ENCODE data around the gene AMHR2.

The AMHR2 gene

DNA sequence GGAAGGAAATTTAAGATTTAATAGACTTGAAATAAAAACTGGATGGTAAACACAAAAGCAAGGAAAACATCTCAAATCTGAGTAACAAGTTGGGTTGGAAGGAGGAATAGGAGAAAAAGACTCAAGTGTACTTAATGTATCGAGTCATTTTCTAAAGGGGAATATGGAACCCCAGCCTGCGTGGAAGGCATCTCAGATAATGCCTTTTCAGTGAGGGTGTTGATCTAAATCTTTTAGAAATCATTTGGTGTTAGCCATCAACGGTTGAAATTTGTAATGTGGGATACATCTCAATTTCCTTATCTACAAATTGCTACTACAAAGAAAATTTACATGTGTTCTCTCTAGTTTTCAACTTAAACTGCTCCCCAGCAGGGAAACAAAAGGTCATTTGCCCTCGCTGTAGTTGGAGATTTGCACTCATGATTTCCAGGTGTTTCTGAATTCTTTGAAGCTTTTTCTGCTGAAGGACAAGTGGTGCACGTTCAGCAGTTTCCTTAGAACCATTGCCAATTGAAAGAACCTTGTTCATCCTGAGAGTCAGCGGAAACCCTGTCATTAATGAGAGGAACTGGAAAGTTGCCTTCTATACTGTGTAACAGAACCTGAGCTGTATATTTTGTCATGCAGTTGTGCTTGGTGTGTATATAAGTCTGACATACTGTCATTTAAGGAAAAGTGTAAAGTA, 30.4 kb downstream of the AMHR2 start:
- no peak for DNase-seq

DNA sequence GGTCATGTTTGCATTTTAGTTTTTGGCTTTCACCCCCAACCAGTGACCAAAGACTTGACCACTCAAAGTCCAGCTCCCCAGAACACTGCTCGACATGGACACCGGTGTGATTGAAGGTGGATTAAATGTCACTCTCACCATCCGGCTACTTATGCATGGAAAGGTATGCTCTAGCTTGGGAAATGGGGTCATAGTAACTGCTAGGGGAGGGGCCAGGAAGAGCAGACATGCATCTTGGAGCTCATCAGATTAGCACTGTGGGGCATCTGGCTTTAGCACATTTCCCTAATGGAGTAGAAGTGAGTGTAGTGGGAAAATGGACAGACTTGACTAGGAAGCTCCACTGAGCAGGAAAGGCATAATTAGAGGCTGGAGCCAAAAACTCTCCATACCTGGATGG, 31.1 kb downstream of the AMHR2 start:
- no peak for DNase-seq

DNA sequence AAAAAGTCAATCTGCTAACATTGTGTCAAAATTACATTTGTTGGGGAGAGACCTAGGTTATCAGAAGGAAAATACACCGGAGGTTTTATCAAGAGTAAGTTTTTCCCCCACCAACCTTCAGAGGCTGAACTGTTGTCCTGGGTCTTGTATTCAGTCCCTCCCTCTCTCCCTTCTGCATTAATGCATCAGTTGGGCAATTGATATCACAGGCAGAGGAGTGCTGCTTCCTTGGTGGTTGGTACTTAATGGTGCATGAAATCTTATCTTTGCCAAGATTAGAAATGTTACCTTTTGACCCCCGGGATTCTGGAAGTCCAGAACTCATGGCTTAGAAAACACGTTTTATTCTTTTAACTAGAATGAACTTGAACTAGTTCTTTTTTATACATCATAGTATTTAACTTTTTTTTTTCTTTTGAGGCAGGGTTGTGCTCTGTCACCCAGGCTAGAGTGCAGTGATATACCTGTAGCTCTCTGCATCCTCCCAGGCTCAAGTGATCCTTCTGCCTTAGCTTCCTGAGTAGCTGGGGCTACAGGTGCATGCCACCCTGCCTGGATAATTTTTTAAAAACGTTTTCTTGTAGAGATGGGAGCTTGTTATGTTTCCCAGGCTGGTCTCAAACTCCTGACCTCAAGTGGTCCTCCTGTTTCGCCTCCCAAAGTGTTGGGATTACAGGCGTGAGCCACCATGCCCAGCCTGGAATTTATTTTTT, 33.2 kb downstream of the AMHR2 start:
- no peak for DNase-seq

DNA sequence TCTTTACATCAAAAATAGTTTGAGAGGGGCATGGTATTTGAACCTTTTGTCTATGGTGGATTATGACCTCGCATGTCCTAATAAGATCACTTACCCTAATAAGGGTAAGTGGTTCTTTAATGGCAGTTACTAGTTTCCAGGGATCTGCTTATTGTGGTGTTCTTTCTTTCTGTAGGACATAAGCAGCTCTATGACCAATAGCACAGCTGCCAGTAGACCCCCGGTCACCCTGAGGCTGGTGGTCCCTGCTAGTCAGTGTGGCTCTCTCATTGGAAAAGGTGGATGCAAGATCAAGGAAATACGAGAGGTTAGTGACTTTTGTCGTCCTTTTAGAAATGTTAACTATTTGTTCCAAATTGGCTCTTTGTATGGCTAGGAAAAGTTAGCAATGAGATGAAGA, 35.4 kb downstream of the AMHR2 start:
- DNase-seq = no peak

DNA sequence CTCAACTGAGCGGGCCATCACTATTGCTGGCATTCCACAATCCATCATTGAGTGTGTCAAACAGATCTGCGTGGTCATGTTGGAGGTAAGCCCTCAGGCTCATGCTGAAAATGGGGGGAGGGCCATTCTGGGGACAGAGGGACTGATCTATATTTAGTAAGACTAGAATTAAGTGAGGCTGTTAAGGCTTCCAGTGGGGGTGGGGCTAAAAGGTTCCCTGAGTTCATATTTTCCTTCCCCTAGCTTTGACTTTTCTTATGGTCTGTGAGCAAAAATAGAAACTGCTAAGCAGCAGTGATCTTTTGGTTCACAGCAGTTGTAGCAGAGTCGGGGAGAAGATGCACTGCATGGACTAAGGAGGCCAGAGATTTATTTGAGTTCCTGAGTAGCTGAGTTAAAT, 37.4 kb downstream of the AMHR2 start:
- DNase-seq = no peak

DNA sequence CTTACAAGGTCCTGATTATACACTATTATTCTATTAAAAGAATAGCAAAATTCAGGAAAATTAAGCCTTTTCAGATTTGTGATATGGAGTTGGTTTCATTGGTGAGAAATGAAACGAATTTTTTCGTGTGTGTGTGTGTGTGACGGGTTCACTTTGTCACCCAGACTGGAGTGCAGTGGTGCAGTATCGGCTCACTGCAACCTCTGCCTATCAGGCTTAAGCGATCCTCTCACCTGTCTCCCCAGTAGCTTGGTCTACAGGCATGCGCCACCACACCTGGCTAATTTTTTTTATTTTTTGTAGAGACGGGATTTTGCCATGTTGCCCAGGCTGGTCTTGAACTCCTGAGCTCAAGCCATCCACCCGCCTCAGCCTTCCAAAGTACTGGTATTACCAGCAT, 37.9 kb downstream of the AMHR2 start:
- no peak for DNase-seq

DNA sequence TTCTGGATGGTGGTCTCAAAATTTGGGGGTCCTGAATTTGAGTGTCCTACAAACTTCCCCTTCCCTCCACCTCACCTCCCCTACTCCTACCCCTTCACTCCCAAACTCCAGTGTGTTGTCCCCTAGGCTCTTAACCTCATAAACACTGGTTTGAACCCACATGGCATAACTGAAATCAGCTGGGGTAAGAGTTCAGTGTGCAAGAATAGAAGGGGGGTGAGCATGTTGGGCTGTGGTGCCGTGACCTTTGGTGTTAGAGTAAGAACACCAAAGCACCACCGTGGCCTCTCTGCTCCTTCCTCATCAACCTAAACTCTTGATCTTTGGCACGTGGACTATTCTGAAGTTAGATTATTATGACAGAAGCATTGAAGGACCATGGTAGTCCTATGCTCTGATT, 39.3 kb downstream of the AMHR2 start:
- no peak for DNase-seq

DNA sequence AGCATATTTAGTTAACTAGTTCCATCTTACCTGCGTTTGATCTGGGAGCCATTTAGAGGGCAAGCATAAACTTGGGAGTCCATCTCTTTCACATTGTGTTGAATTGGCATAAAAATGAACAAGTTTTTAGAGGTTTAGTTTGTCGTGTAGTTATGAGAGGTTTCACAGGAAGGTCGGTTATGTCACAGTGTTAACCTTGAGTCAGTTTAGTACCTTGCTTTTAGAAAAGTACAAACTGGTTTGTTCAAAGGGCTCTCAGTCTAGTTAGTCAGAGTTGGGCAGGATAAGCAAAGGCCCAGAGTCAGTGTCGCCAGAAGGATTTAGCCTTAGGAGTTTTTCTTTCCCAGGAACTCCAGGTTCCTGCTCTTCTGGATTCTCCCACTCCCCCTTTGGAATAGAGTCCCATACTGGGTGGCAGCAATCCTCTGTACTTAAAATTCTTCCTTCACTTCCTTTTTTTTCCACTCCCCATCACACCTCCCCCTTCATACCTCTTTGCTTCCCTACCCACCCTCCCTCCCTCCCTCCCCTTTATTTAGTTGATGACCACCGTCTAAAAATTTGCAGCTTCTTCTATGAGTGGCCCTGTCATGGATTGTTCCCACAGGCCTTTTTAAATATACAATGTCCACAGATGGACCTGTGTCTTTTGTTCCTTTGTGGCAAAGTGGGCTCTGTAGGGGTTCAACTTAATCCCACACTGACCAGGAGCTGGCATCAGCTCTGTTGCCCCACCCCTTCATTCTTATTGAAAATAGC, 40.3 kb downstream of the AMHR2 start:
- no peak for DNase-seq

DNA sequence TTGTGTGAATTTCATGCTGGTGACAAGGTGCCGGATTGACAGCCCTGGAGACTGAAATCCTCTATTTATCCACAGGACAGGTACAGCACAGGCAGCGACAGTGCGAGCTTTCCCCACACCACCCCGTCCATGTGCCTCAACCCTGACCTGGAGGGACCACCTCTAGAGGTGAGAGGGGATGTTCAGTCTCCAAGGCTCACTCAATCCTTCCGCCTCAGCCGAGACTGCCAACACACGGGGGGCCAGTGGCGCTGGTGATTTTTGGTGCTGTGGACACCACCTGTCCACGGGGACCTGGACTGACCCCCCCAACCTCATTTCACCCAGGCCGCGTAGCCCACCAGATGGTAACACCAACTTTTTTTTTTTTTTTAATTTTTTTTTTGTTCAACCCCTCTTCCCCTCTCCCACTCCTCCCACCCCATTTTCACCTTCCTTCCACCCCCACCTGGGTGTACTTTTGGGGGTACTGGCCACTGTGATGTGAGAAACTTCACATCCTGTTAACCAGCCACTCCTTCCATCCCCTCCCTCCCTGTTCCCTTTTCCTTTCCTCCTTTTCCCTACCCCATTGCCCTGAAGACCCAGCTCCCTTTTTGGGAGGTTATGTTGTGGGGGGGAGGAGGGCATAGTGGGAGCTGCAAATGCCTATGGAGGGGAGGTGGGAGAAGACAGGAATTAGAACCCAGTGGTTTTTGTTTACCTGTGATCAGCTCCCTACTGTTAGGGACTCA, 41.2 kb downstream of the AMHR2 start:
- no peak for DNase-seq

DNA sequence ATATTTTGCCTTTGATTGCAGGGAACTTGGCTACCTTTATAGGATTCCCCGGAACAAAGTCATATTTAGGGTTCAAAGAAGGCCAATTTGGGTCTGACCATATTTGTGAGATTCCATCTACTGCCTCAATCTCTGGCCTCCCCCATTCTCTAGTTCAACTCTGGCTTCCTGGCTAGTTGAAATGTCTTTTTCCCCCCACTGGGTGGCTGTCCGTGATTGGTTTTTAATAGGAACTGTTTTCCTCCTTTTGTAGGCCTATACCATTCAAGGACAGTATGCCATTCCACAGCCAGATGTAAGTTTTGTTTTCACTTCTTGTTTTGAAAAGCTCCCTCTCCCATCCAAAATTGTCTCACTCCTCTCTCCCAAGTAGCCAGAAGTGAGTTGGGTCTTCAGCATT, 42.0 kb downstream of the AMHR2 start:
- no peak for DNase-seq

DNA sequence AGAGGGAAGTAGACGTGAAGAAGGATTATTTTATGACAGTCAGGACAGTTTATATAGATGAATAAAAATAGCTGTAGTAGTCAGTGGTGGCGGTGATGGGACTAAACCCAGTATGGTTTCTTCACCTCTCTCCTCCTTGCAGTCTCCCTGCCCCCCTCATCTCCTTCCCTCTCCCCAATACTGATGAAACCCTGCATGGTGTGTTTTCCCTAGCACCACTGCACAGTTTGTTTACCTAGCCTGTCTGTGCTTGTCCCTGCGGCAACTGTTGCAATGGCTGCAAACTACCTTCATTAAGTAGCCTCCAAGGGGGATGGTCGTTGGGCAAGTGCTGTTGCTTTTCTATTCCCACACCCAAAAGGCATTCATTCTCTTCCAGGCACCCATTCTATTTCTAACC, 43.0 kb downstream of the AMHR2 start:
- DNase-seq = no peak

DNA sequence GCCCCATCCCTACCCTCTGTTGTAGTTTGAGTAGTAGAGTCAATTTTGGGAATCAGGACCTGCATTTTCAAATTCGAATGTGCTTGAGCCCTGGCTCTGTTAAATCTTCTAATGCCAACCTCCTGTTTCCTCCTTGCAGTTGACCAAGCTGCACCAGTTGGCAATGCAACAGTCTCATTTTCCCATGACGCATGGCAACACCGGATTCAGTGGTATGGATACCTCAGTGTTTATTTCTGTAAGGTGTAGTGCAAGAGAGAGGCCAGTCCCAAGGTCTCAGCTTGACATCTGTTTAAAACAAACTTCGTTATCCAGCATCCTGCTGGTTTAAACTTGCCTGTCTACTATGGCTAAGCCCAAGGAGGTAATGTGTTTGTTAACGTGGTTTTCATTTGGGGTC, 43.4 kb downstream of the AMHR2 start:
- DNase-seq = no peak

DNA sequence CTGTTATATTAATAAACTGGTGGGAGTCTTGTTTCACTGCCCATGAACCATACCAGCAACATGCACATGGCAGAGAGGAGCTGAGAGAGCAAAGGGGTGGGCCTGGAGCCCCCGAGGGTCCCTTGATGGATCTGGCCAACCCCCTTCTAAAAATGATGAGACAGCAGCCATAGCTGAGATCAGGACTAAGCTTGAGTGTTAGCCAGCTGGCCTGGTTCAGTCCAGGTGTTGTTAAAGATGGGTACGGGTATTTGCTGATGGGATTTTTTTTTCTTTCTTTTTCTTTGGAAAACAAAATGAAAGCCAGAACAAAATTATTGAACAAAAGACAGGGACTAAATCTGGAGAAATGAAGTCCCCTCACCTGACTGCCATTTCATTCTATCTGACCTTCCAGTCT, 44.2 kb downstream of the AMHR2 start:
- DNase-seq = no peak

DNA sequence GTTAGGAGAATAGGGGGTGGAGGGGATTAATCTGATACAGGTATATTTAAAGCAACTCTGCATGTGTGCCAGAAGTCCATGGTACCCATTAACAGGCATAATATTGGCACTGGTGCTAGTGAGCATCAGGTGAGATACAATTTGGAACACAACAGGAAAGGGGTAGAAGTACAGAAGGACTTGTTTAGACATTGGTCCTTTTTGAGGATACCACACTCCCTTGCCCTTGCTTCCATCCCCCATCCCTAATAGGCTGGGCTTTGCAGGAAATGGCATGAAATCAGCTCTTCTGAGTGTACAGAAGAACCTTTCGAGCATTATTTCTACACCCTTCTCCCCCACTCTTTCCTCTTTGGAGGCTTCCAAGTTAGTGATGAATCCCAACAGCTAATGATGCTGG, 44.6 kb downstream of the AMHR2 start:
- no peak for DNase-seq

DNA sequence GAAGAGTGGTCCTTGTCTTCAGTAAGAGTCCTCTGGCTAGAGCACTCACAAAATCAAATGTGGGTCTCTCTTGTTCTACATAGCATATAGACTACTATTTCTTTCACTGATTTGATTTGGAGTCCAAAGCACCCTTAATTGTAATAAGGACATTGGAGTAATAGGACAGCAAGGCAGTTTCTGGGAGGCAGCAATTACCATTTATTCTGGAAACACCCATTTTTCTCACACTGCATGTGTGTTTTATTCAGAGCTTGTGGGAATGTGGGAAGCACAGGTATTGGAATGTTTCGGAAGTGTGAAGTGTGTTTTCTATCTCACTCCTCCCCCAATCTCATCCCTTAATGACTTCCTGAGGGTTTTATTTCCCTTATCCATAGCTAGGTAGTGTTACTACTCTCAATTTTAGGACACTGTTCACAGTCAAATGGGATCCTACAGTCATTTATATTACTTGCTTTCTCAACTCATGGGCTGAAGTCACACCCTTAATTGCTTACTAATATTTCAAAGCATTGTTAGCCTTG, 48.5 kb downstream of the AMHR2 start:
- DNase-seq = no peak

DNA sequence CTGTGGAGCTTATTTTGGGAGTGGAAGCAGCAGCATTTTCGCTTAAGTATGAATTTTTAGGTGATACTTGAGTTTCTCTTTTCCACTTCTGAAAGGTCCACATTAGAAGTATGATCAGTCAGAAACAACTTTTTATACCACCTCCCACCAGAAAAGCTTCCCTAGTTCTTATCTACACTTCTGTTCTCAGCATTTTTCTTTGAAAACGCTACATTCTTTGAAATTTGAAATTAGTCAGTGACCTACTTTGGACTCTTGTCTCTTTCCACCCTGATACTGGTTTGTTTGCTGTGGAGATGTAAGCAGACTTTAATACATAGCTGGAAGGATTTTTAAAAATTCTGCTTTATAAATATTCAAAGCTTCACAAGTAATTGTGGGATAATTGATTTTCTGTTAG, 50.4 kb downstream of the AMHR2 start:
- no peak for DNase-seq

DNA sequence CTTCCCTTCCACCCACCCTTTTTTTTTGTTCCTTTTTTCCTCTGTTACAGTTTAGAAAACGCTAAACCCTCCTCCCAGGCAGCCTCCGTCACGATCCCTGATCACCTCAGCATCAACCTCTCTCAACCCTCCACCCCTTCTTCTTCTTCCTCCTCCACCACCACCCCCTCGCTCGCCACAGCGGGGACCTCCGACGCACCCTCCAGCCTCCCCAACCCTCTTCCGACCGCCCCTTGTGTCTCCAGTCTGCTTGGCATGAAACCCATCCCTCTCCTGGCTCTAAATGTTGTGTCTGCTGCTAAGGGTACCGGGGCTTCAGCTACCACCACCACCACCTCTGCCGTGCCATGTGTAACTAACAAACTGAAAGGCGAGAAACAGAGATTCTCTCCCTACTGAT, 51.2 kb downstream of the AMHR2 start:
- no peak for DNase-seq

DNA sequence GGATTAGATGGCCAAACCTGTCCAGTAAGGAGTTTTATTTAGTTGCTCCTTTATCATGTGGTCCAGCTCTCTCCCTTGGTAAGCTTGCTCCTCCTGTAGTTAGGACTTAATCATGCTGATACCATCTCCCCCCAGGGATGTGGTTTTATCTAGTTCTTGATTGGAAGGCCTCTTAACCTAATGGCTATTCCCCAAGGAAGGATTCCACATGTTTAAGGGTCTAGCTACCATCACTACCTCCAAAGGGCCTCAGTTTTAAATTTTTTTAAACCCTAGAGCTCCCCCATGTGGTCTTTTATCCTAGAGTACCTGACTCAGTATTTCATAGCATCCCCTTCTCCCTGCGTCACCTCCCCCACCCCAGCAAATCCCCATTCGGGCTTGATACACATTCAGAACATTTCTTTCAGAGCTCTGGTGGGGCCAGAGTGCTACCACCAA, 53.1 kb downstream of the AMHR2 start:
- DNase-seq = no peak

DNA sequence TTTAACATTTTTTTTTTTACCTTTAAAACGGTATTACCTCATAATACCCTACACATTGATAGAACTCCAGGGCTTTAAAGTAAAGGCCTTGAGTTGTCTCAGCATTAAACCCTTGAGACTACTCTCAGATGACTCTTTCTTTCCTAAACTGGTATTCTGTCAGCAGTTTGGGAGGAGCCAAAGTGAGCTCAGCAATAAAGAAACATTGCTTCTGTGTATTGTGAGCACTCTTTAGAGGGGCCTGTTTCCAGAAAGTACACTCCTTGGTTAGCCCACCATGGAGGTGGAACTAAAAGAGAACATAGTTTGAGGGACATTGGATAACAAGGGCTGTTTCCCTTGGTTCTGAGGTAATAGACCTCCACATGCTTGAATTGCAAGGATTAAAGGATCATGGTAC, 55.2 kb downstream of the AMHR2 start:
- no peak for DNase-seq

DNA sequence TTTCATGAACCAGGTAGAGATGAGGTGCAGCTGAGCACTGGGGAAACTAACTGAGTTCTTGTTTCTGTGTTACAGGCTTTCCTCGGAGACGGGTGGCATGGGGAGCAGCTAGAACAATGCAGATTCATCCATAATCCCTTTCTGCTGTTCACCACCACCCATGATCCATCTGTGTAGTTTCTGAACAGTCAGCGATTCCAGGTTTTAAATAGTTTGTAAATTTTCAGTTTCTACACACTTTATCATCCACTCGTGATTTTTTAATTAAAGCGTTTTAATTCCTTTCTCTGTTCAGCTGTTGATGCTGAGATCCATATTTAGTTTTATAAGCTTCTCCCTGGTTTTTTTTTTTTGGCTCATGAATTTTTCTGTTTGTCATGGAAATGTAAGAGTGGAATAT, 55.7 kb downstream of the AMHR2 start:
- no peak for DNase-seq

DNA sequence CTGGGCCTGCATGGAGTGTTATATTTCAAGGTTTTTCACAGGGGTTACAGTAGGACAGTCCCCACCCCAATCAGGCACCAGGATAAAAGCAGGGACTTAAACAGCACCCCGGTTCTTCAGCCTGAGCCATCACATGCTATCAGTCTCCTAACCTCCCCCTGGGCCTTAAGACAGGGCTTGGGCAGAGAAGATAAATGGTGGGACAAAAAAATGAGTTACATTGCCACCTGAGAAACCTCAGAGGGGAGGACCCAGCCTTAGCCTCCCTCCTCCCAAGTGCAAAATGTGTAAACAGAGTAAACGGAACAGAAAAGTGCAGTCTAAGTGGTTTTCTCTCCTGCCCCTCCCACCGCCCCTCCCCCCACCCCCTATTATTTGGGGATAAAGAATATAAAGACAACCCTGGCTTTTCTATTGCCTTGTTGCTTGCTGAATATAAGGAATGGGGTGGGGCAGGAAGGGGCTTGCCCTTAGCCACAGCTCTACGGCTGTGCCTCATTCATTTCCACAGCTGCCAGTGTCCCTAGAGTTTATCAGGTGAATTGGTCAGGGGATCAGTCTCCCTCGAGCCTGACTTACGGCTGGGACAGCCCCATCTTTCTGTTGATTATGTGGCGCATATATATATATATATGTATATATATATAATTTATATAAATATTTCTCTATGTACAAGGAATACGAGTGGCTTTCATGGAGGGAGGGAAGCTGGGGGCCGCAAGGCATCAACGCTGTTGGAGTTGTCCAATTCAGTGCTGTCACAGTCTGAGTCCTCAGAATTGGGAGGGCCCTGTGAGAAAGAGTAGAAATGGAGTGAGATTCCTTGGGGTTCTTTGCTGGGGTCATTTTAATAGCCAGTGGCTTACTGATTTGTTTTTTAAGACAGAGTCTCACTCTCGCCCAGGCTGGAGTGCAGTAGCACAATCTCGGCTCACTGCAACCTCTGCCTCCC, 57.1 kb downstream of the AMHR2 start:
- DNase-seq = no peak

Data from stimulated activated CD4-positive, alpha-beta T cell treated with anti-CD3 and anti-CD28 coated beads, Interleukin-1b, Interleukin-23, amount 100 ng/mL, for 48 hours (primary cell).